Brain microvascular endothelial cell (primary cell): ENCODE data around the gene TOGARAM2.

Source experiments
- DNase-seq: peaks from one replicate; pipeline ENCODE4 v3.0.0-alpha.2; 2020
- H3K27ac ChIP-seq: fragments of 250-450 bp; sonication (Bioruptor Pico); 2 replicates; pipeline ENCODE4 v1.5.1; 2020; ENCODE audit warnings: mild to moderate bottlenecking, moderate library complexity
- H3K27me3 ChIP-seq: fragments of 250-450 bp; sonication (Bioruptor Pico); replicated peaks from 2 replicates; pipeline ENCODE4 v1.5.1; 2020; ENCODE audit warnings: mild to moderate bottlenecking
- H3K36me3 ChIP-seq: fragments of 250-450 bp; sonication (Bioruptor Pico); replicated peaks from 2 replicates; pipeline ENCODE4 v1.5.1; 2020; ENCODE audit warnings: mild to moderate bottlenecking
- H3K4me3 ChIP-seq: 2 replicates; pipeline ENCODE4 v1.5.1; 2011; ENCODE audit warnings: low read depth, mild to moderate bottlenecking, control low read depth, low read length, moderate library complexity
- in situ Hi-C: cut with HindIII; loops from 2 replicates; pipeline ENCODE4 v1.10.0; 2017; ENCODE audit warnings: low sequenced_read_pairs, low pct_ligation_motif_present
- TF ChIP-seq, protein P1 (sequence below): IDR thresholded peaks from 2 replicates; pipeline ENCODE4 v1.5.1; 2011; ENCODE audit warnings: low read depth, mild to moderate bottlenecking, moderate library complexity, low read length, control low read depth, inconsistent platforms; ENCODE audit errors: missing control alignments

TOGARAM2 gene

DNA sequence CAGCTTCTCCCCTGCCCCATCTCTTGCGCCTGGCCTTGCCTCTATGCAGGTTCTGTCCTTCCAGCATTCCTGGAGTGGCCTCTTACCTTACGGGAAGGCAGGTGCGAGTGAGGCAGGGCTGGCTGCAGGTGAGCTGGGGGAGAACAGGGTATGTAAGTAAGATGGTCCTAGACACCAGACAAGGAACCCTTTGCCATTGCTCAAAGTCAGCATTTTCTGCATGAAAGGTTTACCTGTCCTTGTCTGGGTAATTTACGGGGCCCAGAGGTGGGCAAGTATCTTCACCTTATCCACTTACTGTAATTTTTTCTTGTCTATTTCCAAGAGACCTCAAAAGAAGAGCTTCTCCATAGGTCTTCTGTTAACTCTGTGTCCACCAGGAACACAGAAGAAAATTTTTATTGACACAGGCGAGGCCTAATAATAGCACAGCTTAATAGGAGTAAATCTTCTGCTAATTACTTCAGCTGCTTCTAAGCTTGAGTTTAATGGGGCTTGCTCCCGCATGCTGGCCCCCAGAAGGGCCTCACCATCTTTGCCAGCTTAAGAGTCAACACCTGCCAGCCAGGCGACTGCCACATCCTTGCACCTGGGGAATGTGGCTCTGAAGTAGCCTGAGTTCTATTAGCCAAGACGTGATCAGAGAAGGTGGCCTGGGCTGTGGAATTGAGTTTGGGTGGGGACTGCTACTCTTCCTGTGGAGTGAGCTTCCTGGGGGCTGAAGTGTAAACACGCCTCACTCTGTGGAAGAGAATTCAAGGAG, 66.2 kb downstream of the TOGARAM2 start:
- DNase-seq = no peak
- TF ChIP-seq, protein P1, sequence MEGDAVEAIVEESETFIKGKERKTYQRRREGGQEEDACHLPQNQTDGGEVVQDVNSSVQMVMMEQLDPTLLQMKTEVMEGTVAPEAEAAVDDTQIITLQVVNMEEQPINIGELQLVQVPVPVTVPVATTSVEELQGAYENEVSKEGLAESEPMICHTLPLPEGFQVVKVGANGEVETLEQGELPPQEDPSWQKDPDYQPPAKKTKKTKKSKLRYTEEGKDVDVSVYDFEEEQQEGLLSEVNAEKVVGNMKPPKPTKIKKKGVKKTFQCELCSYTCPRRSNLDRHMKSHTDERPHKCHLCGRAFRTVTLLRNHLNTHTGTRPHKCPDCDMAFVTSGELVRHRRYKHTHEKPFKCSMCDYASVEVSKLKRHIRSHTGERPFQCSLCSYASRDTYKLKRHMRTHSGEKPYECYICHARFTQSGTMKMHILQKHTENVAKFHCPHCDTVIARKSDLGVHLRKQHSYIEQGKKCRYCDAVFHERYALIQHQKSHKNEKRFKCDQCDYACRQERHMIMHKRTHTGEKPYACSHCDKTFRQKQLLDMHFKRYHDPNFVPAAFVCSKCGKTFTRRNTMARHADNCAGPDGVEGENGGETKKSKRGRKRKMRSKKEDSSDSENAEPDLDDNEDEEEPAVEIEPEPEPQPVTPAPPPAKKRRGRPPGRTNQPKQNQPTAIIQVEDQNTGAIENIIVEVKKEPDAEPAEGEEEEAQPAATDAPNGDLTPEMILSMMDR = no peak
- Histone ChIP-seq H3K27ac (no peak overlapping the region), H3K4me3 (no peak overlapping the region), H3K36me3 (no peaks in the 10 kb centered on the region), H3K27me3 (no peaks in the 10 kb centered on the region)
- in situ Hi-C loops = no loop called here

GRCh38 chr2:29050591-29050990, 69.5 kb downstream of the TOGARAM2 start:
- DNase-seq = no peak
- H3K27me3 ChIP-seq = no peaks in the 10 kb centered on the region
- H3K27ac ChIP-seq = no peak overlapping the region
- TF ChIP-seq, protein P1 = no peak
- no peak overlapping the region for H3K4me3 ChIP-seq
- in situ Hi-C loops = no loop called here
- H3K36me3 ChIP-seq = no peaks in the 10 kb centered on the region

- Histone ChIP-seq H3K36me3 (no peaks in the 10 kb centered on the region), H3K4me3 (no peak overlapping the region), H3K27ac (no peak overlapping the region), H3K27me3 (no peaks in the 10 kb centered on the region)
- TF ChIP-seq, protein P1 = no peak
- in situ Hi-C loops = no loop called here
- DNase-seq = no peak
These were observed 70.6 kb downstream of the TOGARAM2 start for GRCh38 chr2:29051730-29052129.

GRCh38 chr2:29052807-29053206, 71.7 kb downstream of the TOGARAM2 start:
- H3K27me3 ChIP-seq = no peaks in the 10 kb centered on the region
- H3K36me3 ChIP-seq = no peaks in the 10 kb centered on the region
- no peak overlapping the region for H3K4me3 ChIP-seq
- no peak for DNase-seq
- in situ Hi-C loops = no loop called here
- TF ChIP-seq, protein P1 = no peak
- no peak overlapping the region for H3K27ac ChIP-seq

DNA sequence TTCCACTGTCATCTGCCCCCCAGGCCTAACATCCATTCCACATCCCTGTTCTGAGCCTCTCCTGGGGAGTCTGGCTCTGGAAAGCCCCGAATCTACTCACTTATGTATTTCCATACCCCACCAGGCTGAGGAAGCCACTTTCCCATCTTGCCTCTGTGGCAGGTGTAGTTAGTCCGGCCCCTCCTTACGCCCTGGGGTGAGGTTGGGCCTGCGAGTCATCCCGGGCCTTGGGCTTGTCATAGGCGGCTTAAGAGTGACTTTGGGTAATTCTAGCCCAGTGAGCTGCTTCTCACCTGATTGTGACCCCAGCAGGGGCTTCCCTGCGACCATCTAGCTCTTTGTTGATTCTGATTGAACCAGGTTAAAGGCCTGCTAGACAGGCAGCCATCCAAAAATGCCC, 72.1 kb downstream of the TOGARAM2 start:
- TF ChIP-seq, protein P1 = no peak
- Histone ChIP-seq H3K27me3 (no peaks in the 10 kb centered on the region), H3K4me3 (no peak overlapping the region), H3K27ac (no peak overlapping the region), H3K36me3 (no peaks in the 10 kb centered on the region)
- in situ Hi-C loops = no loop called here
- DNase-seq = no peak
